K562 (cell line): Measurements from ENCODE around the gene SLC12A4. TPM values are rescaled to one million over a fixed set of nuclear protein-coding genes. Genes with fewer than 3 reads are reported as not detected.

ENCODE experiments used
- ATAC-seq: fragments of 200-7000 bp; cut with Tn5 transposase; 3 replicates; pipeline ENCODE4 v1.9.1; 2020; ENCODE audit warnings: moderate library complexity
- BruUV-seq: library from RNA; stranded (reverse); fragments of 400-500 nt; replicated peaks from 2 replicates; lab custom pipeline; 2021; lab: Mats Ljungman, UMichigan
- CTCF ChIA-PET: fragments of 300-600 bp; formaldehyde crosslinking; extraction: SDS; loops from one replicate; lab custom pipeline; 2021; ENCODE audit warnings: low intra/inter-chr PET ratio; lab: Yijun Ruan, JAX
- POLR2A ChIA-PET: fragments of 300-600, 350-650 bp; sonication (Branson Sonifier 250); formaldehyde crosslinking; extraction: SDS; loops from one replicate; lab custom pipeline; 2021; ENCODE audit warnings: antibody characterized with exemption, inconsistent platforms; lab: Yijun Ruan, JAX
- DNase-seq, 4 experiments: peaks; one replicate each; pipeline versions ENCODE4 v3.0.0 to v3.0.0-alpha.2; 2011 to 2018; ENCODE audit warnings: low spot score in 3 of 4, mixed read lengths in 3 of 4; ENCODE audit errors: extremely low read depth in 1 of 4
- FAIRE-seq: peaks from 2 replicates; lab custom pipeline; 2011; peaks lifted over from hg19 to GRCh38; lab: Jason Lieb, UNC
- H2AFZ ChIP-seq: 2 replicates; pipeline ENCODE4 v1.6.0; 2011; ENCODE audit warnings: low read depth, low read length, control low read depth, inconsistent platforms
- H3K27ac ChIP-seq: fragments of 200-600 bp; 3 replicates; pipeline ENCODE4 v1.8.0; 2011; ENCODE audit warnings: low read depth, mild to moderate bottlenecking, control low read depth, inconsistent platforms, low read length, moderate library complexity, mixed read lengths; ENCODE audit errors: extremely low read depth
- H3K27me3 ChIP-seq, 2 experiments: fragments of 300-600 bp in 1 of 2; 2 replicates in 1 of 2; 3 replicates in 1 of 2; pipeline versions ENCODE4 v1.6.0 to v1.8.0; 2011; ENCODE audit warnings: inconsistent platforms in 2 of 2, low read length in 2 of 2, mild to moderate bottlenecking in 1 of 2, mixed read lengths in 1 of 2, moderate library complexity in 1 of 2; ENCODE audit not compliant: control insufficient read depth in 2 of 2, insufficient read depth in 2 of 2
- H3K36me3 ChIP-seq: fragments of 300-600 bp; 3 replicates; pipeline ENCODE4 v1.8.0; 2011; ENCODE audit warnings: mild to moderate bottlenecking, low read length, inconsistent platforms; ENCODE audit not compliant: control insufficient read depth, insufficient read depth
- H3K4me1 ChIP-seq, 2 experiments: fragments of 200-600 bp in 1 of 2; replicated peaks in 1 of 2; 2 replicates in 1 of 2; 3 replicates in 1 of 2; pipeline versions ENCODE4 v1.5.1 to v1.8.0; 2011; ENCODE audit warnings: inconsistent platforms in 2 of 2, low read length in 2 of 2, mild to moderate bottlenecking in 1 of 2, mixed read lengths in 1 of 2, moderate library complexity in 1 of 2; ENCODE audit not compliant: control insufficient read depth in 2 of 2, insufficient read depth in 2 of 2
- H3K4me2 ChIP-seq: 2 replicates; pipeline ENCODE4 v1.6.1; 2011; ENCODE audit warnings: low read length, control low read depth, inconsistent platforms, mixed read lengths; ENCODE audit not compliant: insufficient read depth
- H3K4me3 ChIP-seq: fragments of 200-600 bp; sonication (generic), shearing (Covaris generic); 2 replicates; pipeline ENCODE4 v1.5.1; 2016; ENCODE audit warnings: control low read depth, inconsistent platforms
- H3K79me2 ChIP-seq: fragments of 200-600 bp; 3 replicates; pipeline ENCODE4 v1.8.0; 2011; ENCODE audit warnings: low read length, inconsistent platforms; ENCODE audit not compliant: control insufficient read depth, insufficient read depth
- H3K9ac ChIP-seq, 2 experiments: 2 replicates each; pipeline versions ENCODE4 v1.6.0 to v1.6.1; 2011; ENCODE audit warnings: low read depth in 2 of 2, low read length in 2 of 2, control low read depth in 1 of 2, inconsistent platforms in 1 of 2, mild to moderate bottlenecking in 1 of 2, mixed read lengths in 1 of 2; ENCODE audit not compliant: insufficient read depth in 1 of 2
- H3K9me1 ChIP-seq: one replicate; pipeline ENCODE4 v1.6.0; 2011; ENCODE audit warnings: inconsistent platforms, mild to moderate bottlenecking, low read length, moderate library complexity; ENCODE audit not compliant: control insufficient read depth, insufficient read depth
- H3K9me3 ChIP-seq: replicated peaks from 2 replicates; pipeline ENCODE4 v1.5.1; 2011; ENCODE audit warnings: low read depth, low read length, inconsistent platforms; ENCODE audit not compliant: control insufficient read depth, insufficient read depth
- H4K20me1 ChIP-seq: replicated peaks from 2 replicates; pipeline ENCODE4 v1.6.1; 2011; ENCODE audit warnings: low read length, inconsistent platforms, mixed read lengths; ENCODE audit not compliant: control insufficient read depth, insufficient read depth
- ETS2 ChIP-seq: IDR thresholded peaks from 2 replicates; pipeline ENCODE4 v1.6.1; 2016; ENCODE audit warnings: borderline replicate concordance, missing genetic modification characterization, mild to moderate bottlenecking, moderate library complexity, missing compliant biosample characterization; ENCODE audit not compliant: poor library complexity, severe bottlenecking
- GABPB1 ChIP-seq: sonication (generic); formaldehyde crosslinking; IDR thresholded peaks from 2 replicates; pipeline ENCODE4 v1.8.0; 2022; ENCODE audit warnings: mild to moderate bottlenecking, missing genetic modification reagents
- GATAD2B ChIP-seq: fragments of 450-650 bp; IDR thresholded peaks from 2 replicates; pipeline ENCODE4 v1.6.1; 2017; ENCODE audit warnings: mild to moderate bottlenecking, borderline replicate concordance
- ILF3 ChIP-seq: fragments of 450-650 bp; IDR thresholded peaks from 2 replicates; pipeline ENCODE4 v1.6.1; 2018; ENCODE audit warnings: antibody characterized with exemption, mild to moderate bottlenecking, moderate library complexity, borderline replicate concordance
- LEF1 ChIP-seq: fragments of 450-650 bp; IDR thresholded peaks from 2 replicates; pipeline ENCODE4 v1.6.1; 2016; ENCODE audit warnings: mild to moderate bottlenecking
- NFIX ChIP-seq: fragments of 250-450 bp; sonication (Bioruptor Pico); IDR thresholded peaks from 2 replicates; pipeline ENCODE4 v1.4.0; 2020; ENCODE audit warnings: low read depth, mild to moderate bottlenecking, moderate library complexity
- TAF15 ChIP-seq: fragments of 200-400 bp; formaldehyde crosslinking; IDR thresholded peaks from 2 replicates; pipeline ENCODE4 v1.6.1; 2017; ENCODE audit warnings: mild to moderate bottlenecking, low read depth, low read length, moderate library complexity
- ZNF518B ChIP-seq: fragments of 250-450 bp; sonication (Bioruptor Pico); IDR thresholded peaks from 2 replicates; pipeline ENCODE4 v1.5.0; 2021; ENCODE audit warnings: mild to moderate bottlenecking, moderate library complexity
- WGBS: fragments of 100-300 bp; shearing (Covaris generic); methylation state at CpG from one replicate; pipeline ENCODE4 v1.1.6; 2016; ENCODE audit warnings: low coverage, mixed read lengths; ENCODE audit not compliant: insufficient coverage; ENCODE audit errors: missing lambda C conversion rate; 5-methylcytosine and 5-hydroxymethylcytosine counted together
- in situ Hi-C: fragments of 300-500 bp; cut with MboI; formaldehyde crosslinking; loops from 4 replicates; pipeline ENCODE4 v1.15.0; 2018; ENCODE audit warnings: inconsistent platforms, mixed read lengths
- intact Hi-C: fragments of 100-400 bp; cut with micrococcal nuclease; formaldehyde crosslinking; loops from 2 replicates; pipeline ENCODE4 v1.14.2; 2022
- polyA plus RNA-seq, 8 experiments: library from polyadenylated mRNA; depleted of rRNA in 4 of 8; stranded (reverse) in 5 of 8; unstranded in 3 of 8; fragments of >200 nt; fragmentation: Nextera tagmentation in 2 of 8; fragmentation: Illumina TruSeq in 1 of 8; extraction: Ambion mirVana in 2 of 8; extraction: Trizol in 1 of 8; gene quantifications; 2 replicates each; pipeline versions ENCODE4 v1.2.1 to v1.2.3, GENCODE V29; 2011 to 2014; ENCODE audit warnings: inconsistent platforms in 1 of 8, missing spikeins in 1 of 8
- total RNA-seq, 7 experiments: library from RNA; depleted of rRNA in 6 of 7; stranded (reverse); fragments of >200 nt in 6 of 7; fragmentation: Illumina TruSeq in 2 of 7; extraction: Trizol in 2 of 7; gene quantifications; 2 replicates each; pipeline versions ENCODE4 v1.2.1 to v1.2.3, GENCODE V29; 2011 to 2021; ENCODE audit warnings: low replicate concordance in 1 of 7

Gene SLC12A4
- total and polyA plus RNA-seq, 9 of the 15 experiments (the other 6 are each of a cell fraction or from before 2014, with no cell fraction given), result 0.75 to 43.5 (median 15.0) TPM

GRCh38 chr16:67963292-67963661 is 5.2 kb downstream of the SLC12A4 start:
- peaks cover 26 to 51% of the 10 kb centered on the region in 2 experiments; a peak in 4 of 5 replicates for H3K4me1 ChIP-seq
- H3K27ac ChIP-seq, result peak overlapping the region; percentile 26; the same call in 1 of the 3 replicates
- H3K9ac ChIP-seq, result no peak overlapping the region; a peak in 1 of 4 replicates
- no peak overlapping the region for H3K4me3 ChIP-seq
- TF ChIP-seq NFIX (CRISPR knock-in tag) (no peak), ETS2 (no peak), GATAD2B (no peak), ILF3 (no peak), TAF15 (no peak), ZNF518B (CRISPR knock-in tag) (no peak), GABPB1 (no peak), LEF1 (no peak)
- WGBS, result 88% methylated on average over 2 of the region's 2 CpGs
- intact Hi-C loops (no loop called here), in situ Hi-C loops (no loop called here)
- FAIRE-seq, result no peak
- ATAC-seq, result no peak
- H4K20me1 ChIP-seq, result peaks cover 25% of the 10 kb centered on the region
- peaks cover 13% of the 10 kb centered on the region for H3K9me1 ChIP-seq
- POLR2A ChIA-PET, result interaction anchor here (0.7 to 1.5 kb wide), 2 partner anchors 24 to 27 kb away, joined by 3 to 5 read pairs; partner anchors contain the start of gene PSMB10
- no peak overlapping the region for H2AFZ ChIP-seq
- H3K9me3 ChIP-seq, result no peaks in the 10 kb centered on the region
- H3K27me3 ChIP-seq, result no peaks in the 10 kb centered on the region
- no peak overlapping the region for H3K4me2 ChIP-seq
- peaks cover 24% of the 10 kb centered on the region for H3K79me2 ChIP-seq
- CTCF ChIA-PET, result no interaction called here
- no peak for DNase-seq
- H3K36me3 ChIP-seq, result peaks cover 69% of the 10 kb centered on the region; the same call in 2 of the 3 replicates
- BruUV-seq, result no TSS peak
